Upper lobe of right lung (tissue), 1 donor: ENCODE measurements around the gene WWOX. TPM values are rescaled to one million over a fixed set of nuclear protein-coding genes. Genes with fewer than 3 reads are reported as not detected.
A peak's percentile ranks its signal among the peaks of the same experiment; 100 is the strongest.

Source experiments
- ATAC-seq: fragments of 200-7000 bp; cut with Tn5 transposase; one replicate; pipeline ENCODE4 v1.9.1; 2020; ENCODE audit warnings: mild to moderate bottlenecking, moderate library complexity
- DNase-seq: peaks from one replicate; pipeline ENCODE4 v3.0.0-alpha.2; 2020
- H3K27ac ChIP-seq: fragments of 200-600 bp; one replicate; pipeline ENCODE4 v1.8.0; 2022
- H3K27me3 ChIP-seq: fragments of 200-600 bp; one replicate; pipeline ENCODE4 v1.8.0; 2022; ENCODE audit warnings: mild to moderate bottlenecking
- H3K36me3 ChIP-seq: fragments of 200-600 bp; one replicate; pipeline ENCODE4 v1.8.0; 2022
- H3K4me1 ChIP-seq: fragments of 200-600 bp; one replicate; pipeline ENCODE4 v1.8.0; 2022
- H3K4me3 ChIP-seq: fragments of 200-600 bp; one replicate; pipeline ENCODE4 v1.8.0; 2022; ENCODE audit warnings: mild to moderate bottlenecking
- H3K9me3 ChIP-seq: fragments of 200-600 bp; one replicate; pipeline ENCODE4 v1.8.0; 2022
- intact Hi-C: fragments of 100-400 bp; cut with DNase I; formaldehyde crosslinking; loops from one replicate; pipeline ENCODE4 v1.11.0; 2022
- total RNA-seq: library from RNA; stranded (reverse); fragmentation: NEBNext Ultra II Directional; extraction: Animal tissue kit (Norgen Biotek cat#: 25700); gene quantifications from one replicate; pipeline ENCODE4 v1.2.1, GENCODE V29; 2021
- TF ChIP-seq, protein P1 (sequence below): fragments of 200-600 bp; IDR thresholded peaks from one replicate; pipeline ENCODE4 v1.8.0; 2022; ENCODE audit warnings: antibody characterized with exemption
- donor health status: DM: no; HTN: yes; CAD: no; lungs with severe emphysema.

Gene WWOX
- total RNA-seq, 1 donor from 2014 or later, result 17.0 TPM

DNA sequence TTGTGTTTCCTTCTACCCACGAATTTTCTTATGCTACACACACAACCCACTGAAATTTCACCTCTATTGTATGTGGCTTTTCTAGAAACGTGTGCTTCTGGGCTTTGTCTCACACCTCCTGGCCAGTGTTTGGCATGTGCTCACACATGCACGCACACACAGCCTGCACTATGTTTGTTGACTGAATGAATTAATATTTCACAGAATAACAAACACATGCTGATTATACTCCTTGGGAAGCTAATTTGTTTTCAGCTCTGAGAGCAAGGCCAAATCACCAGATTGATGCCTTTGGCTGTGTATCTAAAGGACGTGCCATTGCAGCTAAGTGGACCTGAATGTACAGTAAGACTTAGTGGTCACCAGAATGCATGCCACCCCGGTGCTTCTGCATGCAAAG, 210.7 kb downstream of the WWOX start:
- DNase-seq (no peak), ATAC-seq (no peak)
- Histone ChIP-seq H3K36me3 (no peaks in the 10 kb centered on the region), H3K27ac (no peak overlapping the region), H3K4me1 (no peaks in the 10 kb centered on the region), H3K27me3 (no peaks in the 10 kb centered on the region), H3K9me3 (no peaks in the 10 kb centered on the region), H3K4me3 (no peak overlapping the region)
- intact Hi-C loops, result no loop called here
- TF ChIP-seq, protein P1, sequence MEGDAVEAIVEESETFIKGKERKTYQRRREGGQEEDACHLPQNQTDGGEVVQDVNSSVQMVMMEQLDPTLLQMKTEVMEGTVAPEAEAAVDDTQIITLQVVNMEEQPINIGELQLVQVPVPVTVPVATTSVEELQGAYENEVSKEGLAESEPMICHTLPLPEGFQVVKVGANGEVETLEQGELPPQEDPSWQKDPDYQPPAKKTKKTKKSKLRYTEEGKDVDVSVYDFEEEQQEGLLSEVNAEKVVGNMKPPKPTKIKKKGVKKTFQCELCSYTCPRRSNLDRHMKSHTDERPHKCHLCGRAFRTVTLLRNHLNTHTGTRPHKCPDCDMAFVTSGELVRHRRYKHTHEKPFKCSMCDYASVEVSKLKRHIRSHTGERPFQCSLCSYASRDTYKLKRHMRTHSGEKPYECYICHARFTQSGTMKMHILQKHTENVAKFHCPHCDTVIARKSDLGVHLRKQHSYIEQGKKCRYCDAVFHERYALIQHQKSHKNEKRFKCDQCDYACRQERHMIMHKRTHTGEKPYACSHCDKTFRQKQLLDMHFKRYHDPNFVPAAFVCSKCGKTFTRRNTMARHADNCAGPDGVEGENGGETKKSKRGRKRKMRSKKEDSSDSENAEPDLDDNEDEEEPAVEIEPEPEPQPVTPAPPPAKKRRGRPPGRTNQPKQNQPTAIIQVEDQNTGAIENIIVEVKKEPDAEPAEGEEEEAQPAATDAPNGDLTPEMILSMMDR, result no peak

DNA sequence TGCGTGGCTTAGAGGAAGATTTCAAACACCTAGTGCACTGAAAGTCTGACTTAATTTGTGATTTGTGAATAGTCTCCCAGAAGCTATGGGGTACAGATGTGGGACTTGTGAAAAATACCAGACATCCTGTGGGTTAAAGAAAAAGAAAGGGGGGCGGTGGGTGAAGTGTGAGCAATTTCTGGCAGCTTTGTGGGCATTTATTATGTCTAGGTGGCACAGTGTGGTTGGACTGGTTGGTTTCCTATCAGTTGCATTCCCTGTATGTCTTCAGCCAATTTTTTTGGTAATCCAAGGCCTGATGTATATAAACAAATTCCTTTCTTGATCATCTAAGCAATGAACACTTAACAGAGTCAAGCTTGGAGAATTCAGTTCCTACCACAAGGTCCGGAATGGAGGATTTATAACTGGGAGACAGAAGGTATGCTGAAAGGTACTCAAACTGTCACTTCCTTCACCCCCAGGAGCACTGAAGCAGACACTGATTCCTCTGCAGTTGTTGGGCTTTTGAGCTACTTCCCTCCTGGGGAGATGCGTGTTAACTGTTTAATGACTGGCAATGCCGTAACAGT, 211.6 kb downstream of the WWOX start:
- Histone ChIP-seq H3K4me3 (no peak overlapping the region), H3K36me3 (no peaks in the 10 kb centered on the region), H3K9me3 (no peaks in the 10 kb centered on the region), H3K4me1 (no peaks in the 10 kb centered on the region), H3K27me3 (no peaks in the 10 kb centered on the region), H3K27ac (no peak overlapping the region)
- DNase-seq (no peak), ATAC-seq (no peak)
- TF ChIP-seq, protein P1, result no peak
- intact Hi-C loops, result no loop called here

DNA sequence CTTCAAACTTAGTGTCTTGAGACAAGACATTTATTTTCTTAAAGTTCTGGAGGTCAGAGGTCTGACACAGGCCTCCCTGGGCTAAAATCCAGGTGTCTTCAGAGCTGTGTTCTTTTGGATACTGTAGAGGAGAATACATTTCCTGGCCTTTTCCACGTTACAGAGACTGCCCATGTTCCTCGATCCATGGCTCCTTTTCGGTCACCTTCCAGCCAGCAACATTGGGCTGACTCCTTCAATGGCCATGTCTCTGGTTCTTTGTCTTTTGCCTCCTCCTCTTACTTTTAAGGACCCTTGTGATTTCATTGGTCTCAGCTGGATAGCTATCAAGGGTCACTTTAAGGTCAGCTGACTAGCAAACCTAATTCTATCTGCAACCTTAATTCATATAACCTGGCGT, 212.4 kb downstream of the WWOX start:
- no peak for DNase-seq
- Histone ChIP-seq H3K9me3 (no peaks in the 10 kb centered on the region), H3K27me3 (no peaks in the 10 kb centered on the region), H3K27ac (no peak overlapping the region), H3K36me3 (no peaks in the 10 kb centered on the region), H3K4me1 (no peaks in the 10 kb centered on the region), H3K4me3 (no peak overlapping the region)
- intact Hi-C loops, result no loop called here
- ATAC-seq, result no peak
- TF ChIP-seq, protein P1, result no peak

DNA sequence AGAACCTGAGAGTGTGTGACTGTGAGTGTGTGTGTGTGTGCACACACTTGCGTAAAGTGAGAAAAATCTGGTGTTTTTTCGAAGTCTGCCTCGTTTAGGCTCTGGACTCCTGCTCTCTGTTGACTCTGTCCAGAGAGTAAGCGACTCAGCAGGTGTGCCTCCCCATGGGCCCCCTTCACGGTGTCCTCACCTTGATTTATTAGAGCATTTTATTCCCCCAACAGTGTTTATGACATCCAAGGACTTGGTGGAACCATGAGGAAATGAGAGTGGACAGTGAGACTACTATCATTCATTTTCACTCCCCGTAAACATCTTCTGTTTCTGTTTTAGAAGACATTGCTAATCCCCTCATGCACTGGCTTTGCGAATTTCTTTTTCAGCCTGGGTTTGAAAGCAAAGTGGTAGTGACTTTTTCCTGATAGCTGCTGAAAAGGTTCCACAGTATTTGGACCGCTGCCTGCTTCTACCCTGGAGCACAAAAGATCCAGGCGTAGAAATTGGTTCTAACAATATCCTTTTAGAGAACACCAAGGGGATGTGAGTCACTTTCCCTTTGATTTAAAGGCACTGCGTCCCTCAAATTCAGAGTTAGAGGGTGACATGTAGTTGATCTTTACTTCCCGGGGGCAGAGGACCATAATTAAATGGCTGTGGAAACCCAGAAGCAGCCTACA, 218.2 kb downstream of the WWOX start:
- Histone ChIP-seq H3K27ac (no peak overlapping the region), H3K4me3 (peak overlapping the region; percentile 4), H3K4me1 (no peaks in the 10 kb centered on the region), H3K36me3 (no peaks in the 10 kb centered on the region), H3K9me3 (no peaks in the 10 kb centered on the region), H3K27me3 (no peaks in the 10 kb centered on the region)
- ATAC-seq, result no peak
- intact Hi-C loops, result no loop called here
- DNase-seq, result no peak
- TF ChIP-seq, protein P1, result no peak

DNA sequence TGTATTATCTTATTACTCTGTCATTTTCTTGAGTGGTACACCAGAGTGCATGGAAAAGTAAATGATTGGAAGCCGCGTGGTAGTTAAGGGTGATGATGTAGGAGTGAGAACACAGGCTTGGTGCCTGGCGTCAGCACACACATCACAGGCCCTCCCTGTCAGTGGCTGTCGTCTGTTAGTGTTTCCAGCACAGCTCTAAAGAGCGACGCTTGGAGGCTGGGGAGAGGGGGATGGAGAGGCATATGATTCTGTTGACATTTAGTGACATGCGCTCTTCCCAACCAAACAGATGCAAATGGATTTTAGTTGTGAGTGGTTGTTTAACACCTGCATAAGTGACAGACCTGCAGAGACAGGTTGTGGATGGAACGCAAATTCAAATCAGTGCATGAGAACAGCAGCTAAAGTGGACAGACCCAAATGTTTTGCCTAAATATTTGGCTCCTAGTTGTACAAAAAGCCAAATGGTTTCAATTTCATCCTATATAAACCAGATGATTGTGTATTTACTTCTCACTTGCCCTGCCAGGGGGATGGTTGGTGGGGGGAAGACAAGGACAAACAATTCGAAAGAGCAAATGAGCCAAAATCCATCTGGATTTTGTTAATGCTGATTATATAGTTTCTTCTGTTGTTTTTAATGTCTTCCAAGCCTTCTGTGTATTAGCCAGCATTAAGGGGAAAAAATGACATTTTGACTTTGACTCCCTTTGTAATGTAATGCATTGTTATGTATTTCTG, 222.3 kb downstream of the WWOX start:
- ATAC-seq (no peak), DNase-seq (no peak)
- H3K9me3 ChIP-seq, result no peaks in the 10 kb centered on the region
- no peak overlapping the region for H3K27ac ChIP-seq
- H3K36me3 ChIP-seq, result no peaks in the 10 kb centered on the region
- H3K4me3 ChIP-seq, result no peak overlapping the region
- H3K27me3 ChIP-seq, result no peaks in the 10 kb centered on the region
- intact Hi-C loops, result no loop called here
- H3K4me1 ChIP-seq, result no peaks in the 10 kb centered on the region
- TF ChIP-seq, protein P1, result no peak
